HEK293 (cell line): ENCODE results near the gene VHLL.

Experiments used
- ATF2 ChIP-seq: fragments of 450-650 bp; formaldehyde crosslinking; IDR thresholded peaks from 2 replicates; pipeline ENCODE4 v1.5.1; 2016; ENCODE audit warnings: missing biosample characterization, missing genetic modification characterization, low read depth
- EGR2 ChIP-seq: fragments of 450-650 bp; formaldehyde crosslinking; IDR thresholded peaks from 2 replicates; pipeline ENCODE4 v1.5.1; 2016; ENCODE audit warnings: low read depth, missing biosample characterization, missing genetic modification characterization
- GLI4 ChIP-seq: fragments of 450-650 bp; formaldehyde crosslinking; IDR thresholded peaks from 2 replicates; pipeline ENCODE4 v1.5.1; 2016; ENCODE audit warnings: missing biosample characterization, missing genetic modification characterization
- HOXD13 ChIP-seq: sonication (generic); formaldehyde crosslinking; IDR thresholded peaks from 2 replicates; pipeline ENCODE4 v1.8.0; 2022; ENCODE audit warnings: missing genetic modification reagents, borderline replicate concordance
- KLF8 ChIP-seq: fragments of 450-650 bp; formaldehyde crosslinking; IDR thresholded peaks from 2 replicates; pipeline ENCODE4 v1.5.1; 2016; ENCODE audit warnings: missing biosample characterization, missing genetic modification characterization
- PRDM2 ChIP-seq: fragments of 450-650 bp; formaldehyde crosslinking; IDR thresholded peaks from 2 replicates; pipeline ENCODE4 v1.5.1; 2016; ENCODE audit warnings: missing biosample characterization, missing genetic modification characterization, borderline replicate concordance
- SCRT2 ChIP-seq: fragments of 450-650 bp; formaldehyde crosslinking; IDR thresholded peaks from 2 replicates; pipeline ENCODE4 v1.5.1; 2016; ENCODE audit warnings: missing biosample characterization, missing genetic modification characterization
- ZBTB11 ChIP-seq: fragments of 450-650 bp; formaldehyde crosslinking; conservative IDR thresholded peaks from 2 replicates; pipeline ENCODE4 v1.5.1; 2016; ENCODE audit warnings: low read depth, missing biosample characterization, missing genetic modification characterization
- ZBTB44 ChIP-seq: fragments of 450-650 bp; IDR thresholded peaks from 2 replicates; pipeline ENCODE4 v1.5.1; 2018; ENCODE audit warnings: missing biosample characterization, mild to moderate bottlenecking, missing genetic modification characterization
- ZBTB48 ChIP-seq: fragments of 450-650 bp; formaldehyde crosslinking; IDR thresholded peaks from 2 replicates; pipeline ENCODE4 v1.5.1; 2016; ENCODE audit warnings: missing biosample characterization, missing genetic modification characterization
- ZNF140 ChIP-seq: fragments of 450-650 bp; formaldehyde crosslinking; IDR thresholded peaks from 2 replicates; pipeline ENCODE4 v1.5.1; 2016; ENCODE audit warnings: missing biosample characterization, missing genetic modification characterization
- ZNF146 ChIP-seq: fragments of 450-650 bp; formaldehyde crosslinking; IDR thresholded peaks from 2 replicates; pipeline ENCODE4 v1.5.1; 2016; ENCODE audit warnings: missing biosample characterization, missing genetic modification characterization
- ZNF214 ChIP-seq: fragments of 450-650 bp; formaldehyde crosslinking; IDR thresholded peaks from 2 replicates; pipeline ENCODE4 v1.5.1; 2017; ENCODE audit warnings: missing biosample characterization, mild to moderate bottlenecking, missing genetic modification characterization, borderline replicate concordance
- ZNF223 ChIP-seq: fragments of 450-650 bp; formaldehyde crosslinking; IDR thresholded peaks from 2 replicates; pipeline ENCODE4 v1.5.1; 2016; ENCODE audit warnings: missing biosample characterization, missing genetic modification characterization
- ZNF248 ChIP-seq: fragments of 450-650 bp; formaldehyde crosslinking; IDR thresholded peaks from 2 replicates; pipeline ENCODE4 v1.5.1; 2017; ENCODE audit warnings: missing biosample characterization, missing genetic modification characterization
- ZNF292 ChIP-seq: fragments of 450-650 bp; formaldehyde crosslinking; IDR thresholded peaks from 2 replicates; pipeline ENCODE4 v1.5.1; 2016; ENCODE audit warnings: low read depth, missing biosample characterization, missing genetic modification characterization, borderline replicate concordance
- ZNF416 ChIP-seq: fragments of 450-650 bp; formaldehyde crosslinking; IDR thresholded peaks from 2 replicates; pipeline ENCODE4 v1.5.1; 2016; ENCODE audit warnings: missing biosample characterization, missing genetic modification characterization
- ZNF423 ChIP-seq: fragments of 450-650 bp; formaldehyde crosslinking; IDR thresholded peaks from 2 replicates; pipeline ENCODE4 v1.5.1; 2016; ENCODE audit warnings: missing biosample characterization, missing genetic modification characterization
- ZNF473 ChIP-seq: fragments of 450-650 bp; formaldehyde crosslinking; IDR thresholded peaks from 2 replicates; pipeline ENCODE4 v1.5.1; 2017; ENCODE audit warnings: missing biosample characterization, missing genetic modification characterization
- ZNF529 ChIP-seq: fragments of 450-650 bp; formaldehyde crosslinking; IDR thresholded peaks from 2 replicates; pipeline ENCODE4 v1.5.1; 2017; ENCODE audit warnings: missing genetic modification characterization, missing biosample characterization; ENCODE audit not compliant: insufficient replicate concordance
- ZNF530 ChIP-seq: fragments of 450-650 bp; formaldehyde crosslinking; IDR thresholded peaks from 2 replicates; pipeline ENCODE4 v1.5.1; 2016; ENCODE audit warnings: low read depth, missing biosample characterization, missing genetic modification characterization
- ZNF596 ChIP-seq: fragments of 450-650 bp; IDR thresholded peaks from 2 replicates; pipeline ENCODE4 v1.5.0; 2018; ENCODE audit warnings: missing biosample characterization, mild to moderate bottlenecking, missing genetic modification characterization, moderate library complexity
- ZNF792 ChIP-seq: fragments of 450-650 bp; formaldehyde crosslinking; IDR thresholded peaks from 2 replicates; pipeline ENCODE4 v1.5.1; 2016; ENCODE audit warnings: missing biosample characterization, missing genetic modification characterization
- ZNF837 ChIP-seq: fragments of 450-650 bp; formaldehyde crosslinking; IDR thresholded peaks from 2 replicates; pipeline ENCODE4 v1.5.1; 2016; ENCODE audit warnings: missing biosample characterization, missing genetic modification characterization
- ZSCAN18 ChIP-seq: fragments of 450-650 bp; formaldehyde crosslinking; IDR thresholded peaks from 2 replicates; pipeline ENCODE4 v1.5.1; 2016; ENCODE audit warnings: missing biosample characterization, missing genetic modification characterization
- ZSCAN4 ChIP-seq: fragments of 450-650 bp; formaldehyde crosslinking; IDR thresholded peaks from 2 replicates; pipeline ENCODE4 v1.5.1; 2017; ENCODE audit warnings: missing biosample characterization, missing genetic modification characterization
- ZXDB ChIP-seq: fragments of 450-650 bp; formaldehyde crosslinking; IDR thresholded peaks from 2 replicates; pipeline ENCODE4 v1.5.1; 2016; ENCODE audit warnings: missing biosample characterization, missing genetic modification characterization

VHLL gene

GRCh38 chr1:156337888-156338179 is 38.7 kb upstream of the VHLL start (continued):
- TF ChIP-seq ZSCAN4 (no peak), ZBTB48 (tag by site-specific recombination) (0 out of 2 replicates have a peak, but pooled peaks have one; percentile 7), PRDM2 (tag by site-specific recombination) (no peak), HOXD13 (CRISPR knock-in tag) (no peak), ZNF248 (no peak), SCRT2 (tag by site-specific recombination) (no peak), ZNF529 (tag by site-specific recombination) (no peak), ZNF530 (tag by site-specific recombination) (no peak), ZBTB11 (tag by site-specific recombination) (peak; percentile 51), EGR2 (tag by site-specific recombination) (peak; percentile 63; the same call in 1 of the 2 replicates), ZNF223 (tag by site-specific recombination) (no peak), ZNF837 (tag by site-specific recombination) (no peak), ZNF146 (tag by site-specific recombination) (no peak), ZNF423 (tag by site-specific recombination) (no peak), GLI4 (tag by site-specific recombination) (no peak), KLF8 (tag by site-specific recombination) (peak; percentile 33; the same call in 1 of the 2 replicates), ZNF792 (0 out of 2 replicates have a peak, but pooled peaks have one; percentile 25), ZXDB (tag by site-specific recombination) (peak; percentile 54; the same call in 1 of the 2 replicates), ZNF292 (tag by site-specific recombination) (no peak), ZBTB44 (tag by site-specific recombination) (no peak), ZNF140 (tag by site-specific recombination) (no peak), ZNF473 (tag by site-specific recombination) (no peak), ZNF214 (tag by site-specific recombination) (no peak), ZNF416 (tag by site-specific recombination) (no peak), ZNF596 (tag by site-specific recombination) (no peak), ATF2 (no peak), ZSCAN18 (tag by site-specific recombination) (no peak)
